Uterus (tissue), 4 donors: ENCODE data around the gene USP20. TPM values are rescaled to one million over a fixed set of nuclear protein-coding genes. Genes with fewer than 3 reads are reported as not detected.

Experiments
- DNase-seq, 2 donors: peaks; one replicate each; pipeline ENCODE4 v3.0.0-alpha.2; 2019 to 2020
- H3K27ac ChIP-seq, 2 donors: fragments of 200-600 bp; sonication (generic); 1 replicate in 1 of 2; 2 replicates in 1 of 2; pipeline ENCODE4 v1.5.1; 2016 to 2018
- H3K27me3 ChIP-seq, 2 donors: fragments of 200-600 bp; sonication (generic); one replicate each; pipeline ENCODE4 v1.5.1; 2018 to 2019; ENCODE audit warnings: control low read depth in 1 of 2
- H3K36me3 ChIP-seq, 2 donors: fragments of 200-600 bp; sonication (generic); one replicate each; pipeline ENCODE4 v1.5.1; 2019; ENCODE audit warnings: control low read depth in 1 of 2
- H3K4me1 ChIP-seq, 2 donors: fragments of 200-600 bp; sonication (generic); one replicate each; pipeline ENCODE4 v1.5.1; 2018 to 2019; ENCODE audit warnings: control low read depth in 1 of 2
- H3K4me3 ChIP-seq, 2 donors: fragments of 200-600 bp; sonication (generic); 1 replicate in 1 of 2; 2 replicates in 1 of 2; pipeline ENCODE4 v1.5.1; 2018 to 2019; ENCODE audit warnings: mild to moderate bottlenecking in 1 of 2
- H3K9me3 ChIP-seq, 2 donors: fragments of 200-600 bp; sonication (generic); one replicate each; pipeline ENCODE4 v1.5.1; 2019; ENCODE audit warnings: control low read depth in 1 of 2
- CTCF ChIP-seq, 4 experiments: fragments of 200-600 bp in 2 of 4; fragments of 450-650 bp in 2 of 4; sonication (generic) in 2 of 4; IDR thresholded peaks; one replicate each; pipeline ENCODE4 v1.5.1; 2016 to 2019; ENCODE audit warnings: antibody characterized with exemption in 4 of 4, mild to moderate bottlenecking in 2 of 4, moderate library complexity in 1 of 4
- POLR2A ChIP-seq, 2 donors: fragments of 450-650 bp; IDR thresholded peaks; one replicate each; pipeline ENCODE4 v1.6.1; 2016; ENCODE audit warnings: antibody characterized with exemption in 2 of 2, mild to moderate bottlenecking in 1 of 2, moderate library complexity in 1 of 2
- intact Hi-C: fragments of 100-400 bp; cut with DNase I; formaldehyde crosslinking; loops from one replicate; pipeline ENCODE4 v1.15.1; 2023; ENCODE audit warnings: low total_unique reads
- total RNA-seq, 4 donors: library from RNA; depleted of rRNA in 3 of 4; stranded (reverse); fragments of >200 nt in 3 of 4; gene quantifications; one replicate each; pipeline versions ENCODE4 v1.1.0 to v1.2.4, GENCODE V29; 2014 to 2023
- donor health status: DM: yes; HTN: yes; CAD: no.

The USP20 gene
- total RNA-seq, 4 donors from 2014 or later, result 5.6 to 46.7 (median 11.1) TPM

DNA sequence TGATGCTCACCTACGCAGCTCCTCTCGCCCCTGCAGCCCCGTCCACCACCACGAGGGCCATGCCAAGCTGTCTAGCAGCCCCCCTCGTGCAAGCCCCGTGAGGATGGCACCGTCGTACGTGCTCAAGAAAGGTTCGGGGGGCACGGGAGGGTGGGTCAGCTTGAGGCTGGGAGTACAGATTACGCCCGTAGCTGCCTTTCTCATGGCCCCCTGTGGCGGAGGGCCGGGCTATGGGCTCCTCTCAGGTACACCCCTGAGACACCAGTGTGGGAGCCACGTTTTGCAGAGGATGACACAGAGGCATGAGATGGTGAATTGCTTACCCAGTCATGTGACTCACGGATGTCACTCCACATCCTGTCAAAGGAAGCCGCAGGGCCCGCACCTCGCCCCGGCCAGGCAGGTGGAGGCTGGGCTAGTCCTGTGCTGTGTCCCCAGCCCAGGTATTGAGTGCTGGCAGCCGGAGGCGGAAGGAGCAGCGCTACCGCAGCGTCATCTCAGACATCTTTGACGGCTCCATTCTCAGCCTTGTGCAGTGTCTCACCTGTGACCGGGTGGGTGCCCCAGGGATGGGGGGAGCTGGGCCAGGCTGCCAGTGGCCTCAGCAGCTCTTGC, 33.7 kb downstream of the USP20 start:
- intact Hi-C loops, result no loop called here
- Histone ChIP-seq H3K4me3 (no peak overlapping the region), H3K27ac (no peak overlapping the region), H3K4me1 (no peaks in the 10 kb centered on the region), H3K27me3 (no peaks in the 10 kb centered on the region), H3K36me3 (no peaks in the 10 kb centered on the region), H3K9me3 (no peaks in the 10 kb centered on the region)
- DNase-seq, result no peak
- TF ChIP-seq POLR2A (IDR thresholded peaks at IDR 0.05) (no peak), CTCF (IDR thresholded peaks at IDR 0.05) (no peak)

GRCh38 chr9:129869585-129870501, 34.6 kb downstream of the USP20 start:
- no peak for DNase-seq
- TF ChIP-seq CTCF (IDR thresholded peaks at IDR 0.05), result no peak
- no peaks in the 10 kb centered on the region for H3K27me3 ChIP-seq
- no peak overlapping the region for H3K27ac ChIP-seq
- H3K4me3 ChIP-seq, result no peak overlapping the region
- H3K4me1 ChIP-seq, result no peaks in the 10 kb centered on the region
- no peaks in the 10 kb centered on the region for H3K9me3 ChIP-seq
- intact Hi-C loops, result no loop called here
- no peaks in the 10 kb centered on the region for H3K36me3 ChIP-seq

DNA sequence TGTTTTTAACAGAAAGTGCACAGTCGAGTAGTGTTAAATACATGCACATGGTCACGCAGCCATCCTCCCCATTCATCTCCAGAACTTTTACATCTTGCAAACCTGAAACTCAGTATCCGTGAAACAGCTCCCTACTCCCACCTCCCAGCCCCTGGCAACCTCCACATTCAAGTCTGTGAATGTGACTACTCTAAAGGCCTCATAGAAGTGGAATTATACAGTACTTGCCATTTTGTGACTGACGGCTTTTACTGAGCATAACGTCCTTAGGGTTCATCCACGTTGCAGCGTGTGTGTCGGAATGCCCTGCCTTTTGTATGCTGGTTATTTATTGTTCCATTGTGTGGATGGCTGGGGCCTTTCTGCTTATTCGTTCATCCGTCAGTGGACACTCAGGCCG, 35.8 kb downstream of the USP20 start:
- TF ChIP-seq CTCF (IDR thresholded peaks at IDR 0.05), result no peak
- no peak for TF ChIP-seq POLR2A (IDR thresholded peaks at IDR 0.05)
- H3K36me3 ChIP-seq, result no peaks in the 10 kb centered on the region
- no peak for DNase-seq
- H3K4me1 ChIP-seq, result no peaks in the 10 kb centered on the region
- no peaks in the 10 kb centered on the region for H3K27me3 ChIP-seq
- no peaks in the 10 kb centered on the region for H3K9me3 ChIP-seq
- intact Hi-C loops, result no loop called here
- H3K27ac ChIP-seq, result no peak overlapping the region
- no peak overlapping the region for H3K4me3 ChIP-seq

DNA sequence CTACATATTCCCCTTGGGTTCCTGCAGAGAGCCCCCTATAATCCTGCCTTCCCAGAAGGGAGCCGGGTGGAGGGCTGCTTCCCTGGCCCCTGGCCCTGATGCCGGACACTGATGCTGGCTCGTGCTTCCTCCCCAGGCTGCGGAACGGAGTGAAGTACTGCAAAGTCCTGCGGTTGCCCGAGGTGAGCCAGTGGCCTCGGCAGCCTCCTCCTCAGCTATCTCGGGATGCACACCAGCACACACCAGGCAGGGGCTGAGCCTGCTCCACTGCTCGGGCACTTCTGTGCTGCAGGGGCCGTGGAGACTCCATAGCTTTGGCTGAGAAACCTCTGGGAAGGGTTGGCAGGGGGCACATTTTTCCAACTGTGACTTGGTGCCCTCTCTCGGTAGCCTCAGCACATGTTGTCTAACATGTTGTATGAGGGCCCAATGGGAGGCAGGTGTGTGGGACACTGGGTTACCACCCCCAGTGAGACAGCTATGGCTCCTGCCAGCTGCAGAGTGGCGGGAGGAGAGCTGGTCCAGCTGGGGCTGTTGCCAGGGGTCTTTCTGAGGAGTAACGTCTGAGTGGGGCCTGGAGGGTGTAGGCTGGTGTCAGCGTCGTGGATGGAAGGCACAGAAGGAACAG, 38.4 kb downstream of the USP20 start:
- TF ChIP-seq POLR2A (IDR thresholded peaks at IDR 0.05) (no peak), CTCF (IDR thresholded peaks at IDR 0.05) (no peak)

More for the DNA sequence above, 38.4 kb downstream of the USP20 start:
- Histone ChIP-seq H3K27me3 (no peaks in the 10 kb centered on the region), H3K4me1 (no peaks in the 10 kb centered on the region), H3K27ac (no peak overlapping the region), H3K9me3 (no peaks in the 10 kb centered on the region), H3K36me3 (no peaks in the 10 kb centered on the region), H3K4me3 (no peak overlapping the region)
- intact Hi-C loops, result no loop called here
- no peak for DNase-seq
